MM.1S (cell line): ENCODE measurements around the gene PPME1.

Source experiments
- DNase-seq: peaks from one replicate; pipeline ENCODE4 v3.0.0-alpha.2; 2015
- H2AFZ ChIP-seq: fragments of 300-600 bp; sonication (generic); 2 replicates; pipeline ENCODE4 v1.6.0; 2016; ENCODE audit warnings: antibody characterized with exemption, low read length
- H3F3A ChIP-seq: fragments of 300-600 bp; sonication (generic); 2 replicates; pipeline ENCODE4 v1.6.1; 2016; ENCODE audit warnings: mild to moderate bottlenecking, antibody characterized with exemption, low read length, moderate library complexity, mixed read lengths; ENCODE audit not compliant: insufficient read depth
- H3K27ac ChIP-seq: fragments of 300-600 bp; sonication (generic); 2 replicates; pipeline ENCODE4 v1.5.1; 2016; ENCODE audit warnings: mild to moderate bottlenecking, low read length
- H3K27me3 ChIP-seq: fragments of 300-600 bp; sonication (generic); replicated peaks from 2 replicates; pipeline ENCODE4 v1.6.0; 2016; ENCODE audit warnings: low read length; ENCODE audit not compliant: insufficient read depth
- H3K36me3 ChIP-seq: fragments of 300-600 bp; sonication (generic); replicated peaks from 2 replicates; pipeline ENCODE4 v1.6.1; 2016; ENCODE audit warnings: mild to moderate bottlenecking, low read length, mixed read lengths; ENCODE audit not compliant: insufficient read depth
- H3K4me1 ChIP-seq: fragments of 300-600 bp; sonication (generic); 2 replicates; pipeline ENCODE4 v1.6.1; 2016; ENCODE audit warnings: low read length, mixed read lengths
- H3K4me2 ChIP-seq: fragments of 300-600 bp; sonication (generic); 2 replicates; pipeline ENCODE4 v1.6.0; 2016; ENCODE audit warnings: low read depth, low read length
- H3K4me3 ChIP-seq: fragments of 300-600 bp; sonication (generic); 2 replicates; pipeline ENCODE4 v1.5.1; 2016; ENCODE audit warnings: low read length, mixed read lengths
- H3K79me2 ChIP-seq: fragments of 300-600 bp; sonication (generic); 2 replicates; pipeline ENCODE4 v1.6.1; 2016; ENCODE audit warnings: mixed run types, low read length, mixed read lengths
- H3K9ac ChIP-seq: fragments of 300-600 bp; sonication (generic); 2 replicates; pipeline ENCODE4 v1.6.1; 2016; ENCODE audit warnings: low read length, mixed read lengths
- H3K9me2 ChIP-seq: fragments of 300-600 bp; sonication (generic); replicated peaks from 2 replicates; pipeline ENCODE4 v1.6.1; 2016; ENCODE audit warnings: mild to moderate bottlenecking, low read length, mixed read lengths; ENCODE audit not compliant: insufficient read depth
- H3K9me3 ChIP-seq: fragments of 300-600 bp; sonication (generic); replicated peaks from 2 replicates; pipeline ENCODE4 v1.6.1; 2016; ENCODE audit warnings: mild to moderate bottlenecking, low read length, mixed read lengths; ENCODE audit not compliant: insufficient read depth
- H4K20me1 ChIP-seq: fragments of 300-600 bp; sonication (generic); 2 replicates; pipeline ENCODE4 v1.6.1; 2016; ENCODE audit warnings: mild to moderate bottlenecking, low read length, moderate library complexity, mixed read lengths; ENCODE audit not compliant: insufficient read depth
- EZH2 ChIP-seq: fragments of 300-600 bp; sonication (generic); optimal IDR thresholded peaks from 2 replicates; pipeline ENCODE3; 2017; ENCODE audit warnings: low read depth, mild to moderate bottlenecking, antibody characterized with exemption, low read length, mixed read lengths
- EZH2phosphoT487 ChIP-seq: fragments of 300-600 bp; sonication (generic); IDR thresholded peaks from 2 replicates; pipeline ENCODE4 v1.6.1; 2018; ENCODE audit warnings: antibody characterized with exemption, low read length
- TF ChIP-seq, protein P1 (sequence below): fragments of 300-600 bp; sonication (generic); IDR thresholded peaks from 2 replicates; pipeline ENCODE4 v1.5.1; 2016; ENCODE audit warnings: antibody characterized with exemption, low read length, mixed read lengths

The PPME1 gene

GRCh38 chr11:74220376-74220775, 49.3 kb downstream of the PPME1 start:
- Histone ChIP-seq H3K79me2 (no peaks in the 10 kb centered on the region), H3K27me3 (no peaks in the 10 kb centered on the region), H3K36me3 (no peaks in the 10 kb centered on the region), H3F3A (no peaks in the 10 kb centered on the region), H3K27ac (no peak overlapping the region), H3K9ac (no peak overlapping the region), H3K4me1 (no peaks in the 10 kb centered on the region), H3K9me2 (no peaks in the 10 kb centered on the region), H3K4me3 (no peak overlapping the region), H4K20me1 (no peaks in the 10 kb centered on the region), H2AFZ (no peak overlapping the region), H3K4me2 (no peak overlapping the region), H3K9me3 (no peaks in the 10 kb centered on the region)
- DNase-seq, result no peak
- TF ChIP-seq EZH2phosphoT487 (no peak), EZH2 (no peak)
- TF ChIP-seq, protein P1, sequence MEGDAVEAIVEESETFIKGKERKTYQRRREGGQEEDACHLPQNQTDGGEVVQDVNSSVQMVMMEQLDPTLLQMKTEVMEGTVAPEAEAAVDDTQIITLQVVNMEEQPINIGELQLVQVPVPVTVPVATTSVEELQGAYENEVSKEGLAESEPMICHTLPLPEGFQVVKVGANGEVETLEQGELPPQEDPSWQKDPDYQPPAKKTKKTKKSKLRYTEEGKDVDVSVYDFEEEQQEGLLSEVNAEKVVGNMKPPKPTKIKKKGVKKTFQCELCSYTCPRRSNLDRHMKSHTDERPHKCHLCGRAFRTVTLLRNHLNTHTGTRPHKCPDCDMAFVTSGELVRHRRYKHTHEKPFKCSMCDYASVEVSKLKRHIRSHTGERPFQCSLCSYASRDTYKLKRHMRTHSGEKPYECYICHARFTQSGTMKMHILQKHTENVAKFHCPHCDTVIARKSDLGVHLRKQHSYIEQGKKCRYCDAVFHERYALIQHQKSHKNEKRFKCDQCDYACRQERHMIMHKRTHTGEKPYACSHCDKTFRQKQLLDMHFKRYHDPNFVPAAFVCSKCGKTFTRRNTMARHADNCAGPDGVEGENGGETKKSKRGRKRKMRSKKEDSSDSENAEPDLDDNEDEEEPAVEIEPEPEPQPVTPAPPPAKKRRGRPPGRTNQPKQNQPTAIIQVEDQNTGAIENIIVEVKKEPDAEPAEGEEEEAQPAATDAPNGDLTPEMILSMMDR, result no peak

- Histone ChIP-seq H3K27ac (no peak overlapping the region), H3K4me2 (no peak overlapping the region), H3K4me3 (no peak overlapping the region), H3K36me3 (no peaks in the 10 kb centered on the region), H3K9ac (no peak overlapping the region), H3F3A (no peaks in the 10 kb centered on the region), H3K4me1 (no peaks in the 10 kb centered on the region), H4K20me1 (no peaks in the 10 kb centered on the region), H3K9me2 (no peaks in the 10 kb centered on the region), H3K27me3 (no peaks in the 10 kb centered on the region), H2AFZ (no peak overlapping the region), H3K79me2 (no peaks in the 10 kb centered on the region), H3K9me3 (no peaks in the 10 kb centered on the region)
- no peak for DNase-seq
- TF ChIP-seq, protein P1, result no peak
- TF ChIP-seq EZH2 (no peak), EZH2phosphoT487 (no peak)
Measured at GRCh38 chr11:74221816-74222215, 50.7 kb downstream of the PPME1 start.

DNA sequence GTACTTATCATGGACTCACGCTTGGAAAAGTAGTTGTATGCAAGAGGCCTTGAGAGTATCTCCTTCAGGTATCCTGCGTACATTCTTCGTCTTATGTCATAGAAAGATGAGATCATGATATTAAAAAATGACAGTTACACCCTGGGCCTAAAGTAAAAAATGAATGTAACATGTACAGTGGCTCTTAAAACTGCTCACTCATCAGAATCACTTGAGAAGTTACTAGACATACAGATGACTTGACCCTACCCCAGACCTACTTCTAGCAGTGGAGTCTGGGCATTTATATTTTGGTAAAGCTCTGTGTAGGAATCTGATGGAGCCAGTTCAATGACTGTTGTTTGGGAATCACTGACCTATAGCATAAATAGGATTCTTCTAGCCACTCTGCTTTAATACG, 54.5 kb downstream of the PPME1 start:
- TF ChIP-seq EZH2, result no peak
- TF ChIP-seq, protein P1, result no peak
- TF ChIP-seq EZH2phosphoT487, result no peak

More for the DNA sequence above, 54.5 kb downstream of the PPME1 start:
- Histone ChIP-seq H3K27ac (no peak overlapping the region), H3K79me2 (no peaks in the 10 kb centered on the region), H3K4me2 (no peak overlapping the region), H3K4me3 (no peak overlapping the region), H3K9ac (no peak overlapping the region), H3K36me3 (no peaks in the 10 kb centered on the region), H4K20me1 (no peaks in the 10 kb centered on the region), H3K9me3 (no peaks in the 10 kb centered on the region), H3F3A (no peaks in the 10 kb centered on the region), H2AFZ (no peak overlapping the region), H3K9me2 (no peaks in the 10 kb centered on the region), H3K27me3 (no peaks in the 10 kb centered on the region), H3K4me1 (no peaks in the 10 kb centered on the region)
- no peak for DNase-seq
